Lower lobe of right lung (tissue), 2 donors: ENCODE data around the gene PRR36. TPM values are rescaled to one million over a fixed set of nuclear protein-coding genes. Genes with fewer than 3 reads are reported as not detected.

ENCODE experiments used
- ATAC-seq, 2 donors: fragments of 200-7000 bp; cut with Tn5 transposase; one replicate each; pipeline ENCODE4 v1.9.1; 2020 to 2022; ENCODE audit warnings: mild to moderate bottlenecking in 2 of 2, moderate library complexity in 2 of 2
- DNase-seq: peaks from one replicate; pipeline ENCODE4 v3.0.0-alpha.2; 2020
- H3K27ac ChIP-seq: fragments of 200-600 bp; one replicate; pipeline ENCODE4 v1.8.0; 2022
- H3K27me3 ChIP-seq: fragments of 200-600 bp; one replicate; pipeline ENCODE4 v1.8.0; 2022; ENCODE audit warnings: low read depth
- H3K36me3 ChIP-seq: fragments of 200-600 bp; one replicate; pipeline ENCODE4 v1.8.0; 2022; ENCODE audit warnings: mild to moderate bottlenecking
- H3K4me1 ChIP-seq: fragments of 200-600 bp; one replicate; pipeline ENCODE4 v1.8.0; 2022
- H3K4me3 ChIP-seq: fragments of 200-600 bp; one replicate; pipeline ENCODE4 v1.8.0; 2022; ENCODE audit warnings: mild to moderate bottlenecking
- H3K9me3 ChIP-seq: fragments of 200-600 bp; one replicate; pipeline ENCODE4 v1.8.0; 2022
- intact Hi-C: fragments of 100-400 bp; cut with DNase I; formaldehyde crosslinking; loops from one replicate; pipeline ENCODE4 v1.11.0; 2022
- total RNA-seq: library from RNA; stranded (reverse); fragmentation: NEBNext Ultra II Directional; extraction: Animal tissue kit (Norgen Biotek cat#: 25700); gene quantifications from one replicate; pipeline ENCODE4 v1.2.1, GENCODE V29; 2021
- TF ChIP-seq, protein P1 (sequence below): fragments of 200-600 bp; IDR thresholded peaks from one replicate; pipeline ENCODE4 v1.8.0; 2022; ENCODE audit warnings: antibody characterized with exemption, mild to moderate bottlenecking
- donor health status: DM: no; HTN: yes; CAD: no; lungs with severe emphysema.

The PRR36 gene
- total RNA-seq, 1 donor from 2014 or later = 2.5 TPM

- Histone ChIP-seq H3K27ac (no peak overlapping the region), H3K4me1 (no peaks in the 10 kb centered on the region), H3K9me3 (no peaks in the 10 kb centered on the region), H3K36me3 (no peaks in the 10 kb centered on the region), H3K4me3 (no peak overlapping the region), H3K27me3 (peaks cover 3% of the 10 kb centered on the region)
- TF ChIP-seq, protein P1, sequence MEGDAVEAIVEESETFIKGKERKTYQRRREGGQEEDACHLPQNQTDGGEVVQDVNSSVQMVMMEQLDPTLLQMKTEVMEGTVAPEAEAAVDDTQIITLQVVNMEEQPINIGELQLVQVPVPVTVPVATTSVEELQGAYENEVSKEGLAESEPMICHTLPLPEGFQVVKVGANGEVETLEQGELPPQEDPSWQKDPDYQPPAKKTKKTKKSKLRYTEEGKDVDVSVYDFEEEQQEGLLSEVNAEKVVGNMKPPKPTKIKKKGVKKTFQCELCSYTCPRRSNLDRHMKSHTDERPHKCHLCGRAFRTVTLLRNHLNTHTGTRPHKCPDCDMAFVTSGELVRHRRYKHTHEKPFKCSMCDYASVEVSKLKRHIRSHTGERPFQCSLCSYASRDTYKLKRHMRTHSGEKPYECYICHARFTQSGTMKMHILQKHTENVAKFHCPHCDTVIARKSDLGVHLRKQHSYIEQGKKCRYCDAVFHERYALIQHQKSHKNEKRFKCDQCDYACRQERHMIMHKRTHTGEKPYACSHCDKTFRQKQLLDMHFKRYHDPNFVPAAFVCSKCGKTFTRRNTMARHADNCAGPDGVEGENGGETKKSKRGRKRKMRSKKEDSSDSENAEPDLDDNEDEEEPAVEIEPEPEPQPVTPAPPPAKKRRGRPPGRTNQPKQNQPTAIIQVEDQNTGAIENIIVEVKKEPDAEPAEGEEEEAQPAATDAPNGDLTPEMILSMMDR = no peak
- DNase-seq (no peak), ATAC-seq (no peak)
- intact Hi-C loops = no loop called here
Measured at GRCh38 chr19:7823686-7824301, 50.4 kb downstream of the PRR36 start.

DNA sequence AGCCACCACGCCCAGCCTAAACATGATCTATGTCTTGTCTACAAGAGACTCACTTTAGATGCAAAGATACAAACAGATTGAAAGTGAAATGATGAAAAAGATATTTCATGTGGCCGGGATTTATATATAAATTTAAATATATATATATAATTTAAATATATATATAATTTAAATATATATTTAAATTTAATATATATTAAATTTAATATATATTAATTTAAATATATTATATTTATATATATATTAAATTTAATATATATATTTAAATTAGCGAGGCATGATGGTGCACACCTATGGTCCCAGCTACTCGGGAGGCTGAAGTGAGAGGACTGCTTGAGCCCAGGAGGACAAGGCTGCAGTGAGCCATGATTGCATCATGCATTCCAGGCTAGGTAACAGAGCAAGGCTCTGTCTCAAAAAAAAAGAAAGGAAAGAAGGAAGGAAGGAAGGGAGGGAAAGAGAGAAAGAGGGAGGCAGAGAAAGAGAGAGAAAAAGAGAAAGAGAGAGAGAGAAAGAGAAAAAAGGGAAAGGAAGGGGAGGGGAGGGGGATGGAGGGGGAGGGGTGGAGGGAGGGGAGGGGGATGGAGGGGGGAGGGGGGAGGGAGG is 51.2 kb downstream of the PRR36 start:
- Histone ChIP-seq H3K27ac (no peak overlapping the region), H3K9me3 (peaks cover under 1% of the 10 kb centered on the region), H3K36me3 (no peaks in the 10 kb centered on the region), H3K4me1 (no peaks in the 10 kb centered on the region), H3K4me3 (no peak overlapping the region), H3K27me3 (peaks cover 3% of the 10 kb centered on the region)
- no peak for DNase-seq
- TF ChIP-seq, protein P1 = no peak
- intact Hi-C loops = no loop called here
- no peak for ATAC-seq

DNA sequence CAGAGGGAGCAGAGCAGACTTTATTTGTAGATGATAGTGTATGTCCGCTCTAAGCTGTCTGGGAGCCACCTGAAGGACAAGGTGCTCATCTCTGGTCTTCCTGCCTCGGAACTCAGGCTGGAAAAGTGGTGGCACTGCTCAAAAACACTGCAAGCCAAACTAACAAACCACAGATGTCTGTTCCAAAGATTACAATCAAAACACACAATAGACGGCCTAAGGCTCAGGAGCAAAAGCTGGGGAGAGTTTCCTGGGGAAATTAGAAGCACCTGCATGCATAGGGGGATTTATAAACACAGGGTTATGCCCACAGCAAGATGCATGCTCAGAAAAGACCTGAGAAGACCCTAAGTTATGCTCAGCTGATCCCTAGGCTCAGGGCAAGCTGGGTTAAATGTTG is 53.6 kb downstream of the PRR36 start:
- Histone ChIP-seq H3K36me3 (no peaks in the 10 kb centered on the region), H3K27ac (no peak overlapping the region), H3K27me3 (peaks cover 3% of the 10 kb centered on the region), H3K4me3 (no peak overlapping the region), H3K9me3 (peaks cover 16% of the 10 kb centered on the region), H3K4me1 (no peaks in the 10 kb centered on the region)
- DNase-seq = no peak
- TF ChIP-seq, protein P1 = no peak
- intact Hi-C loops = no loop called here
- no peak for ATAC-seq

- ATAC-seq (no peak), DNase-seq (no peak)
- Histone ChIP-seq H3K27ac (no peak overlapping the region), H3K4me3 (no peak overlapping the region), H3K9me3 (peaks cover 16% of the 10 kb centered on the region), H3K36me3 (no peaks in the 10 kb centered on the region), H3K27me3 (peaks cover 3% of the 10 kb centered on the region), H3K4me1 (peaks cover 5% of the 10 kb centered on the region)
- intact Hi-C loops = no loop called here
- TF ChIP-seq, protein P1 = no peak
Measured at GRCh38 chr19:7819337-7819736, 54.9 kb downstream of the PRR36 start.

- ATAC-seq (no peak), DNase-seq (no peak)
- TF ChIP-seq, protein P1 = no peak
- intact Hi-C loops = no loop called here
- H3K9me3 ChIP-seq = peaks cover 16% of the 10 kb centered on the region
- H3K27ac ChIP-seq = no peak overlapping the region
- peaks cover 3% of the 10 kb centered on the region for H3K27me3 ChIP-seq
- peaks cover 5% of the 10 kb centered on the region for H3K4me1 ChIP-seq
- H3K4me3 ChIP-seq = no peak overlapping the region
- H3K36me3 ChIP-seq = no peaks in the 10 kb centered on the region
Measured at GRCh38 chr19:7818806-7819205, 55.4 kb downstream of the PRR36 start.

Other genes with a start within 250 kb of the PRR36 start
- gene XAB2, start 244.8 kb downstream of the PRR36 start, total RNA-seq = 42.0 TPM
- 82.6 TPM for gene PET100, start 244.6 kb downstream of the PRR36 start, total RNA-seq
- gene PCP2, start 240.7 kb downstream of the PRR36 start, total RNA-seq = 3.5 TPM
- gene STXBP2, start 237.3 kb downstream of the PRR36 start, total RNA-seq = 200 TPM
- gene RETN, start 205.3 kb downstream of the PRR36 start, total RNA-seq = 21.1 TPM
- gene MCEMP1, start 197.3 kb downstream of the PRR36 start, total RNA-seq = 184 TPM
- 75.3 TPM for gene TRAPPC5, start 193.6 kb downstream of the PRR36 start, total RNA-seq
- gene FCER2, start 172.3 kb downstream of the PRR36 start, total RNA-seq = 0.50 TPM
- gene CLEC4G, start 142.3 kb downstream of the PRR36 start, total RNA-seq = 2.9 TPM
- gene CD209, start 126.9 kb downstream of the PRR36 start, total RNA-seq = 18.8 TPM
- 5.8 TPM for gene CLEC4M, start 111.1 kb downstream of the PRR36 start, total RNA-seq
- gene EVI5L, start 44.2 kb downstream of the PRR36 start, total RNA-seq = 11.7 TPM
- 6.6 TPM for gene LRRC8E, start 14.1 kb upstream of the PRR36 start, total RNA-seq
- gene MAP2K7, start 29.5 kb upstream of the PRR36 start, total RNA-seq = 38.6 TPM
- 2.1 TPM for gene TGFBR3L, start 40.4 kb upstream of the PRR36 start, total RNA-seq
- gene SNAPC2, start 45.9 kb upstream of the PRR36 start, total RNA-seq = 17.6 TPM
- 5.8 TPM for gene CTXN1, start 51.7 kb upstream of the PRR36 start, total RNA-seq
- gene TIMM44, start 69.3 kb upstream of the PRR36 start, total RNA-seq = 45.2 TPM
- gene ELAVL1, start 131.3 kb upstream of the PRR36 start, total RNA-seq = 66.3 TPM
- gene CCL25, start 178.4 kb upstream of the PRR36 start, total RNA-seq = not detected